ENCODE measurements around the gene ZFAND3.

Gene ZFAND3

DNA sequence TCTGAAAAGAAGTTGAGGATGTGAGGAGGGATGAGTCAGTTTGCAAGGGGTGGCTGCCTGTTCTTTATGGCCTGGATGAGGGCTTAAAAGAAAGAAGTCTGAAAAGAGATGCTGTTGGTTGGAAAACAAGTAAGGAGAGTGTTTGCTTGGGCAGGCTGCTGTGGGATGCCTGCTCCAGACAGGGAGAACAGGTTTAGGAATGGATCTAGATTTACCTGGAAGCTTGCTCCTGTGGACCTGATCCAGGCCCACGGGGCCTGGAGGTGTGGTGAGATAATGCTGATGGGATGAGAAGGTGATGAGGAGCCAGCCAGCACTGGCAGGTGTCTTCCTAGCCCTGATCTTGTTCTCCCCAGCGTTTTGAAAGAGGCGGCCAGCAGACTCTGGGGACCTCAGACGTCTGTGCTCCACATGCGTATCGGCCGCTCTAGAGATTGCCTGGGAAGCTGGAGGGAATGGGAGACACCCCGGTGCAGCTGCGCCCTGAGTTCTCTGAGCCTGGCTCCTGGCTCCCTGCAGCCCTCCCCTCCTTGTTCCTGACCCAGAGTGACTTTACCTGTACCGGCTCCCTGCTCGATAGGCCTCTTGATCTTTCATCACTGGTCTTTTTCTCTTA is 331.3 kb downstream of the ZFAND3 start:
- no peaks in the 10 kb centered on the region for H3K9me2 ChIP-seq (replicated peaks; ENCODE audit: insufficient read depth, low read length)
- no peaks in the 10 kb centered on the region for H3K27me3 ChIP-seq (replicated peaks; ENCODE audit: insufficient read depth, low read length)
- H3K27ac ChIP-seq (ENCODE audit: low read length): no peak overlapping the region
- no peaks in the 10 kb centered on the region for H3K36me3 ChIP-seq (replicated peaks; ENCODE audit: insufficient read depth, low read length)
- no peak for DNase-seq
- no peak overlapping the region for H3K9ac ChIP-seq (ENCODE audit: low read length)
- no peaks in the 10 kb centered on the region for H4K20me1 ChIP-seq (ENCODE audit: insufficient read depth, low read length)
- H2AFZ ChIP-seq (ENCODE audit: low read length): no peak overlapping the region
- H3K4me2 ChIP-seq (ENCODE audit: low read depth, low read length): no peak overlapping the region
- no peaks in the 10 kb centered on the region for H3K79me2 ChIP-seq (ENCODE audit: low read length)
- no peak overlapping the region for H3K4me3 ChIP-seq (ENCODE audit: low read length)
- no peak for TF ChIP-seq EZH2phosphoT487 (IDR thresholded peaks at IDR 0.05; ENCODE audit: low read length)
- no peaks in the 10 kb centered on the region for H3F3A ChIP-seq (ENCODE audit: insufficient read depth, low read length)
- no peaks in the 10 kb centered on the region for H3K9me3 ChIP-seq (replicated peaks; ENCODE audit: insufficient read depth, low read length)
- no peaks in the 10 kb centered on the region for H3K4me1 ChIP-seq (ENCODE audit: low read length)

DNA sequence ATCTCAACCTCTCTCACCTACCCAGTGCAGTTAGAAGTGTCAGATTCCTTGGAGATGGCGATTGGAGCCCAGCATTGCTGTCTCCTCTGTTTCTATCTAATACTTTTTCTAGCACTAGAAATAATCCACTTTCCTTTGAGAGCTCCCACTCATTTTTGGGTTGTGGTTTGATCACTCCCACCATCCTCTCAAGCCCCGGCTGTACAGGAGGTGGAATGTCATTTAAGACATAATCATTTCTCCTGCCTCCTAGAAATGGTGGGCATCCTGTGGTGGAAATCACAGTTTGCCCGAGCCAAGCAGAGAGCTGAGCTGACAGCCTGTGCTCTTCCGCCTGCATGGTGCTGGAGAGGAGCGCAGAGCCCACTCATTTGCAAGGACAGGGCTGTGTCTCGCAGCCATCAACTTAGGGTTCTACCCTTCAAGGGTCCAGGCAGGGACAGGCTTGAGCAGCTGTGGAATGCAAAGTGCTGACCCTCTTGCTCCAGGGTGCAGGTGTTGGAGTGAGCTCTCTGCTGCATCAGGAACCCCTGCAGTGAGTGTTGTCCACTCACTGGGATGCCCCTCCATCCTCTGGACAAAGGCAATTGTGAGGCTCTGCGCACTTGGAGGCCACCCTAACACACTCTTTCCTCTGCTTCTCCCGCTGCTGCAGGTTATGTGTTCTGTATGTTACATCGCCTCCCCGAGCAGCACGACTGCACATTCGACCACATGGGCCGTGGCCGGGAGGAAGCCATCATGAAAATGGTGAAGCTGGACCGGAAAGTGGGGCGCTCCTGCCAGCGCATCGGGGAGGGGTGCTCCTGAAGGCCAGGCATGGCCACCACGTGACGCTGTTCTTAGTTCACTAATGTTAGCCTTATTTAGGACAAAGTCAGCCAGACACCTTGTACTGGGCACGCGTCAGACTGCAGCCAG is 332.3 kb downstream of the ZFAND3 start:
- Histone ChIP-seq H3K9me2 (replicated peaks; ENCODE audit: insufficient read depth, low read length) (no peaks in the 10 kb centered on the region), H3K4me3 (ENCODE audit: low read length) (no peak overlapping the region), H3K27ac (ENCODE audit: low read length) (no peak overlapping the region), H3K9me3 (replicated peaks; ENCODE audit: insufficient read depth, low read length) (no peaks in the 10 kb centered on the region), H3K79me2 (ENCODE audit: low read length) (no peaks in the 10 kb centered on the region), H4K20me1 (ENCODE audit: insufficient read depth, low read length) (no peaks in the 10 kb centered on the region), H3K9ac (ENCODE audit: low read length) (no peak overlapping the region), H3K27me3 (replicated peaks; ENCODE audit: insufficient read depth, low read length) (no peaks in the 10 kb centered on the region), H3K36me3 (replicated peaks; ENCODE audit: insufficient read depth, low read length) (no peaks in the 10 kb centered on the region), H3K4me1 (ENCODE audit: low read length) (no peaks in the 10 kb centered on the region), H3F3A (ENCODE audit: insufficient read depth, low read length) (no peaks in the 10 kb centered on the region), H3K4me2 (ENCODE audit: low read depth, low read length) (no peak overlapping the region), H2AFZ (ENCODE audit: low read length) (no peak overlapping the region)
- DNase-seq: no peak
- TF ChIP-seq EZH2 (optimal IDR thresholded peaks at IDR 0.05; ENCODE audit: low read depth, low read length) (no peak), CTCF (IDR thresholded peaks at IDR 0.05; ENCODE audit: low read length) (no peak), EZH2phosphoT487 (IDR thresholded peaks at IDR 0.05; ENCODE audit: low read length) (no peak)

DNA sequence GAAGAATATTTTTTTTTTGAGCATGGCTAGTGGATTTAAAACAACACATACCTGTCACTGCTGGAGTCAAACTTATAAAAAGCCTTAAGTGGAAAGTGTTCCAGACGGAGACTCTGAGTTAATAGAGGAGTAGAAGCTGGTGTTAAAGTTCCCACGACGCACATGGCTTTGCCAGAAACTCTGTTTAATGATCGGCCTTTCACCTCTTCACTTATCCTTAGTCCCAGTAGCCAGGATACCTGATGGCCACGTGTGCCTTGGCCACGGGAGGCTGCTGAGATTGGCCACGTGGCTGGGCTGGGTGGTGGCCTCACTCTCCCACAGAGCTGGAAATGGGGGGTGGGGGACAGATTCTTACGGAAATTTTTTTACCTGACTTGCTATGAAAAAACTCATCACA is 333.1 kb downstream of the ZFAND3 start:
- no peak overlapping the region for H3K27ac ChIP-seq (ENCODE audit: low read length)
- no peaks in the 10 kb centered on the region for H3K79me2 ChIP-seq (ENCODE audit: low read length)
- DNase-seq: no peak
- no peak overlapping the region for H3K4me3 ChIP-seq (ENCODE audit: low read length)
- no peak overlapping the region for H2AFZ ChIP-seq (ENCODE audit: low read length)
- H3K27me3 ChIP-seq (replicated peaks; ENCODE audit: insufficient read depth, low read length): no peaks in the 10 kb centered on the region
- no peaks in the 10 kb centered on the region for H3K9me2 ChIP-seq (replicated peaks; ENCODE audit: insufficient read depth, low read length)
- H3K4me1 ChIP-seq (ENCODE audit: low read length): no peaks in the 10 kb centered on the region
- no peak overlapping the region for H3K9ac ChIP-seq (ENCODE audit: low read length)
- H3K4me2 ChIP-seq (ENCODE audit: low read depth, low read length): no peak overlapping the region
- H3K9me3 ChIP-seq (replicated peaks; ENCODE audit: insufficient read depth, low read length): no peaks in the 10 kb centered on the region
- no peaks in the 10 kb centered on the region for H3F3A ChIP-seq (ENCODE audit: insufficient read depth, low read length)
- no peaks in the 10 kb centered on the region for H4K20me1 ChIP-seq (ENCODE audit: insufficient read depth, low read length)
- no peak for TF ChIP-seq CTCF (IDR thresholded peaks at IDR 0.05; ENCODE audit: low read length)
- TF ChIP-seq EZH2phosphoT487 (IDR thresholded peaks at IDR 0.05; ENCODE audit: low read length): no peak
- TF ChIP-seq EZH2 (optimal IDR thresholded peaks at IDR 0.05; ENCODE audit: low read depth, low read length): no peak
- no peaks in the 10 kb centered on the region for H3K36me3 ChIP-seq (replicated peaks; ENCODE audit: insufficient read depth, low read length)
